SK-N-SH treated with all-trans-retinoic acid at 6 μM for 48 hours (cell line): Measurements from ENCODE around the gene SLC4A7.

Experiments used
- ATAC-seq: fragments of 200-7000 bp; cut with Tn5 transposase; 3 replicates; pipeline ENCODE4 v1.9.1; 2020; ENCODE audit warnings: mild to moderate bottlenecking, moderate library complexity
- ARNTL ChIP-seq: fragments of 450-650 bp; formaldehyde crosslinking; IDR thresholded peaks from 2 replicates; pipeline ENCODE4 v1.5.0; 2020; ENCODE audit warnings: low read depth, mild to moderate bottlenecking, moderate library complexity, borderline replicate concordance
- BACH2 ChIP-seq: fragments of 250-450 bp; sonication (Bioruptor Pico); IDR thresholded peaks from 2 replicates; pipeline ENCODE4 v1.9.0; 2021; ENCODE audit warnings: mild to moderate bottlenecking, borderline replicate concordance
- CREB5 ChIP-seq: fragments of 250-450 bp; sonication (Bioruptor Pico); IDR thresholded peaks from 2 replicates; pipeline ENCODE4 v1.5.1; 2020; ENCODE audit warnings: low read depth, mild to moderate bottlenecking, moderate library complexity
- CSDC2 ChIP-seq: fragments of 250-450 bp; sonication (Bioruptor Pico); IDR thresholded peaks from 2 replicates; pipeline ENCODE4 v1.5.0; 2020; ENCODE audit warnings: mild to moderate bottlenecking, moderate library complexity
- ESRRG ChIP-seq: fragments of 250-450 bp; sonication (Bioruptor Pico); IDR thresholded peaks from 2 replicates; pipeline ENCODE4 v1.6.1; 2021; ENCODE audit warnings: mild to moderate bottlenecking
- GLIS3 ChIP-seq: fragments of 250-450 bp; sonication (Bioruptor Pico); IDR thresholded peaks from 2 replicates; pipeline ENCODE4 v1.5.0; 2020; ENCODE audit warnings: mild to moderate bottlenecking, moderate library complexity
- ISL1 ChIP-seq: fragments of 250-450 bp; sonication (Bioruptor Pico); IDR thresholded peaks from 2 replicates; pipeline ENCODE4 v2.1.2; 2022; ENCODE audit warnings: mild to moderate bottlenecking, moderate library complexity
- OSR1 ChIP-seq: fragments of 250-450 bp; sonication (Bioruptor Pico); IDR thresholded peaks from 2 replicates; pipeline ENCODE4 v1.8.0; 2022; ENCODE audit warnings: moderate library complexity, mild to moderate bottlenecking, inconsistent platforms
- PATZ1 ChIP-seq: fragments of 250-450 bp; sonication (Bioruptor Pico); IDR thresholded peaks from 2 replicates; pipeline ENCODE4 v1.8.0; 2020; ENCODE audit warnings: mild to moderate bottlenecking, moderate library complexity, borderline replicate concordance
- PPARA ChIP-seq: fragments of 250-450 bp; sonication (Bioruptor Pico); IDR thresholded peaks from 2 replicates; pipeline ENCODE4 v1.5.0; 2020; ENCODE audit warnings: mild to moderate bottlenecking, borderline replicate concordance
- RARB ChIP-seq: fragments of 250-450 bp; sonication (Bioruptor Pico); IDR thresholded peaks from 2 replicates; pipeline ENCODE4 v1.8.0; 2021; ENCODE audit warnings: mild to moderate bottlenecking, moderate library complexity
- SNAI2 ChIP-seq: fragments of 250-450 bp; sonication (Bioruptor Pico); IDR thresholded peaks from 2 replicates; pipeline ENCODE4 v1.5.0; 2020; ENCODE audit warnings: mild to moderate bottlenecking, moderate library complexity
- TCF4 ChIP-seq: fragments of 250-450 bp; sonication (Bioruptor Pico); IDR thresholded peaks from 2 replicates; pipeline ENCODE4 v1.8.0; 2021; ENCODE audit warnings: mild to moderate bottlenecking, moderate library complexity, borderline replicate concordance
- TOX ChIP-seq: fragments of 250-450 bp; sonication (Bioruptor Pico); IDR thresholded peaks from 2 replicates; pipeline ENCODE4 v1.8.0; 2021; ENCODE audit warnings: mild to moderate bottlenecking, moderate library complexity, borderline replicate concordance
- ZC3H10 ChIP-seq: fragments of 250-450 bp; sonication (Bioruptor Pico); IDR thresholded peaks from 2 replicates; pipeline ENCODE4 v1.5.1; 2021; ENCODE audit warnings: mild to moderate bottlenecking, moderate library complexity
- ZFP3 ChIP-seq: fragments of 250-450 bp; sonication (Bioruptor Pico); IDR thresholded peaks from 2 replicates; pipeline ENCODE4 v1.5.0; 2020; ENCODE audit warnings: mild to moderate bottlenecking, moderate library complexity
- ZFP30 ChIP-seq: fragments of 450-650 bp; formaldehyde crosslinking; IDR thresholded peaks from 2 replicates; pipeline ENCODE4 v1.5.0; 2022; ENCODE audit warnings: mild to moderate bottlenecking, moderate library complexity
- ZNF565 ChIP-seq: fragments of 450-650 bp; formaldehyde crosslinking; conservative IDR thresholded peaks from 2 replicates; pipeline ENCODE4 v1.5.0; 2020; ENCODE audit warnings: low read depth, mild to moderate bottlenecking, moderate library complexity
- ZNF70 ChIP-seq: fragments of 450-650 bp; formaldehyde crosslinking; IDR thresholded peaks from 2 replicates; pipeline ENCODE4 v1.5.0; 2020; ENCODE audit warnings: mild to moderate bottlenecking, moderate library complexity
- ZNF8 ChIP-seq: fragments of 450-650 bp; formaldehyde crosslinking; IDR thresholded peaks from 2 replicates; pipeline ENCODE4 v1.5.0; 2020; ENCODE audit warnings: mild to moderate bottlenecking, moderate library complexity
- TF ChIP-seq, protein P1 (sequence below): fragments of 250-450 bp; sonication (Bioruptor Pico); IDR thresholded peaks from 2 replicates; pipeline ENCODE4 v1.8.0; 2021; ENCODE audit warnings: low read depth, mild to moderate bottlenecking, moderate library complexity, borderline replicate concordance
- TF ChIP-seq, protein P2 (sequence below): fragments of 250-450 bp; sonication (Bioruptor Pico); IDR thresholded peaks from 2 replicates; pipeline ENCODE4 v1.5.1; 2021; ENCODE audit warnings: mild to moderate bottlenecking, moderate library complexity

Gene SLC4A7

GRCh38 chr3:27458929-27459328 is 25.3 kb downstream of the SLC4A7 start:
- TF ChIP-seq RARB (CRISPR knock-in tag) (no peak), ISL1 (no peak), TOX (CRISPR knock-in tag) (no peak), ESRRG (no peak), SNAI2 (CRISPR knock-in tag) (no peak), PPARA (CRISPR knock-in tag) (no peak), OSR1 (CRISPR knock-in tag) (no peak), ZC3H10 (CRISPR knock-in tag) (no peak), ZNF70 (CRISPR knock-in tag) (no peak), ZFP30 (no peak), CSDC2 (CRISPR knock-in tag) (no peak), PATZ1 (CRISPR knock-in tag) (no peak), ARNTL (CRISPR knock-in tag) (no peak), BACH2 (CRISPR knock-in tag) (no peak), ZFP3 (CRISPR knock-in tag) (no peak), TCF4 (CRISPR knock-in tag) (no peak)
- TF ChIP-seq, protein P1, sequence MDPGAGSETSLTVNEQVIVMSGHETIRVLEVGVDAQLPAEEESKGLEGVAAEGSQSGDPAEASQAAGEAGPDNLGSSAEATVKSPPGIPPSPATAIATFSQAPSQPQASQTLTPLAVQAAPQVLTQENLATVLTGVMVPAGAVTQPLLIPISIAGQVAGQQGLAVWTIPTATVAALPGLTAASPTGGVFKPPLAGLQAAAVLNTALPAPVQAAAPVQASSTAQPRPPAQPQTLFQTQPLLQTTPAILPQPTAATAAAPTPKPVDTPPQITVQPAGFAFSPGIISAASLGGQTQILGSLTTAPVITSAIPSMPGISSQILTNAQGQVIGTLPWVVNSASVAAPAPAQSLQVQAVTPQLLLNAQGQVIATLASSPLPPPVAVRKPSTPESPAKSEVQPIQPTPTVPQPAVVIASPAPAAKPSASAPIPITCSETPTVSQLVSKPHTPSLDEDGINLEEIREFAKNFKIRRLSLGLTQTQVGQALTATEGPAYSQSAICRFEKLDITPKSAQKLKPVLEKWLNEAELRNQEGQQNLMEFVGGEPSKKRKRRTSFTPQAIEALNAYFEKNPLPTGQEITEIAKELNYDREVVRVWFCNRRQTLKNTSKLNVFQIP (CRISPR knock-in tag): no peak
- TF ChIP-seq, protein P2, sequence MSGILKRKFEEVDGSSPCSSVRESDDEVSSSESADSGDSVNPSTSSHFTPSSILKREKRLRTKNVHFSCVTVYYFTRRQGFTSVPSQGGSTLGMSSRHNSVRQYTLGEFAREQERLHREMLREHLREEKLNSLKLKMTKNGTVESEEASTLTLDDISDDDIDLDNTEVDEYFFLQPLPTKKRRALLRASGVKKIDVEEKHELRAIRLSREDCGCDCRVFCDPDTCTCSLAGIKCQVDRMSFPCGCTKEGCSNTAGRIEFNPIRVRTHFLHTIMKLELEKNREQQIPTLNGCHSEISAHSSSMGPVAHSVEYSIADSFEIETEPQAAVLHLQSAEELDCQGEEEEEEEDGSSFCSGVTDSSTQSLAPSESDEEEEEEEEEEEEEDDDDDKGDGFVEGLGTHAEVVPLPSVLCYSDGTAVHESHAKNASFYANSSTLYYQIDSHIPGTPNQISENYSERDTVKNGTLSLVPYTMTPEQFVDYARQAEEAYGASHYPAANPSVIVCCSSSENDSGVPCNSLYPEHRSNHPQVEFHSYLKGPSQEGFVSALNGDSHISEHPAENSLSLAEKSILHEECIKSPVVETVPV (CRISPR knock-in tag): no peak
- ATAC-seq: no peak

DNA sequence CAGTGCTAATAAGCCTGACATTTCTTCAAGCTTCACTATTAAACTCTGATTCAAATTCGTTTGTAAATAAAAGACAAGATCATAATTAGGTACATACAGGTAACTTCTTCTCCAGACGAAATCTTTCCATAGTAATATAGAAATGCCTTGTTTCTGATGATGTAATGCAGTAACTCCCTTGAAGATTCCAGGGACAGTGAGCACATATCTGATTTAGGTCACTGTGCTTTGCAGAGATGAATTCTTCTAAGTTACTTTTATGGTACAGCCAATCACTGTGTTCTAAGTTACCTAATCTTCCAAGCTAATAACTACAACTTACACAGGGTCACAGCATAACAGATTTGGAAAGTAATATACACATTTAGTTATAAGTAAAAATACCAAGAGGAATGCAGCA is 27.6 kb downstream of the SLC4A7 start:
- no peak for TF ChIP-seq ZC3H10 (CRISPR knock-in tag)
- no peak for TF ChIP-seq ZFP30
- TF ChIP-seq ZNF70 (CRISPR knock-in tag): no peak
- no peak for TF ChIP-seq RARB (CRISPR knock-in tag)
- no peak for TF ChIP-seq ARNTL (CRISPR knock-in tag)
- no peak for TF ChIP-seq BACH2 (CRISPR knock-in tag)
- ATAC-seq: peak; percentile 44; the same call in 1 of the 3 replicates

DNA sequence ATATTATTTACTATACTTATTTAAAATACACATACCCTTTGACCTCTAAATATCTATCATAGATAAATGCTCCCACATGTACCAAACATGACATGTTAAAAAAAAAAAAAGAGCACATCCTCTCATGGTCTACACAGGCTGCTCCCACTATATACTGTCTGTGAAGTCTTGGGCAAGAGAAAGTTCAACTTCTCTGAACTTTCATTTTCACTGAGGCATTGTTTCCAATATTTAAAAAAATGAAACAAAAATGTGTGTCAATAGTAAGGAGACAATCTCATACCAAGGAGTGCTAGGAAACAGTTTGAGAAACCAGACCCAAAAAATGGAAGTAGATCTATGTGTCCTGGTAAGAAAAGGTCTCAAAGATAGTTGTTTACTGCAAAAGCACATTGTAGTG is 29.3 kb downstream of the SLC4A7 start:
- TF ChIP-seq GLIS3 (CRISPR knock-in tag): no peak
- TF ChIP-seq TOX (CRISPR knock-in tag): no peak
- TF ChIP-seq CSDC2 (CRISPR knock-in tag): no peak
- TF ChIP-seq ZFP3 (CRISPR knock-in tag): no peak
- TF ChIP-seq ZNF565: no peak
- no peak for TF ChIP-seq ZFP30
- no peak for TF ChIP-seq BACH2 (CRISPR knock-in tag)
- no peak for TF ChIP-seq ARNTL (CRISPR knock-in tag)
- no peak for TF ChIP-seq PPARA (CRISPR knock-in tag)
- no peak for TF ChIP-seq CREB5
- no peak for TF ChIP-seq OSR1 (CRISPR knock-in tag)
- TF ChIP-seq TCF4 (CRISPR knock-in tag): no peak
- TF ChIP-seq, protein P1 (CRISPR knock-in tag): no peak
- no peak for TF ChIP-seq ISL1
- TF ChIP-seq RARB (CRISPR knock-in tag): no peak
- no peak for TF ChIP-seq PATZ1 (CRISPR knock-in tag)
- no peak for TF ChIP-seq ZNF8
- no peak for TF ChIP-seq SNAI2 (CRISPR knock-in tag)
- no peak for TF ChIP-seq ESRRG
- TF ChIP-seq ZC3H10 (CRISPR knock-in tag): no peak
- TF ChIP-seq, all 23 proteins: peak for 0
- ATAC-seq: no peak
